Transverse colon (tissue), 4 donors: Measurements from ENCODE around the gene OPALIN. TPM values are rescaled to one million over a fixed set of nuclear protein-coding genes. Genes with fewer than 3 reads are reported as not detected.

Source experiments
- DNase-seq: peaks from one replicate; pipeline ENCODE4 v3.0.0-alpha.2; 2019
- H3K27ac ChIP-seq, 4 donors: fragments of 200-600 bp; sonication (generic); 2 replicates each; pipeline ENCODE4 v1.5.1; 2016 to 2018; ENCODE audit warnings: inconsistent platforms in 4 of 4
- H3K27me3 ChIP-seq: fragments of 200-600 bp; sonication (generic); 2 replicates; pipeline ENCODE4 v1.5.1; 2017; ENCODE audit warnings: inconsistent platforms
- H3K36me3 ChIP-seq, 4 donors: fragments of 200-600 bp; sonication (generic); 2 replicates each; pipeline ENCODE4 v1.5.1; 2017 to 2019; ENCODE audit warnings: inconsistent platforms in 4 of 4
- H3K4me1 ChIP-seq, 4 donors: fragments of 200-600 bp; sonication (generic); 2 replicates each; pipeline ENCODE4 v1.5.1; 2017 to 2020; ENCODE audit warnings: inconsistent platforms in 4 of 4
- H3K4me3 ChIP-seq, 4 donors: fragments of 200-600 bp; sonication (generic); 1 replicate in 1 of 4; 2 replicates in 3 of 4; pipeline versions ENCODE4 v1.5.1 to v1.6.1; 2017 to 2019; ENCODE audit warnings: inconsistent platforms in 4 of 4
- H3K9me3 ChIP-seq, 2 donors: fragments of 200-600 bp; sonication (generic); 2 replicates each; pipeline ENCODE4 v1.5.1; 2017 to 2019; ENCODE audit warnings: inconsistent platforms in 2 of 2
- CTCF ChIP-seq, 5 experiments: fragments of 200-600 bp in 3 of 5; fragments of 450-650 bp in 2 of 5; sonication (generic) in 3 of 5; IDR thresholded peaks; 1 replicate in 2 of 5; 2 replicates in 3 of 5; pipeline ENCODE4 v1.5.1; 2016 to 2017; ENCODE audit warnings: antibody characterized with exemption in 5 of 5, inconsistent platforms in 3 of 5, mild to moderate bottlenecking in 2 of 5, moderate library complexity in 1 of 5
- EP300 ChIP-seq: sonication (generic); formaldehyde crosslinking; IDR thresholded peaks from one replicate; pipeline ENCODE4 v1.6.1; 2017; ENCODE audit warnings: antibody characterized with exemption, low read depth
- POLR2A ChIP-seq: fragments of 450-650 bp; IDR thresholded peaks from one replicate; pipeline ENCODE4 v1.6.1; 2016; ENCODE audit warnings: antibody characterized with exemption, mild to moderate bottlenecking, moderate library complexity
- POLR2AphosphoS5 ChIP-seq, 3 donors: sonication (generic); formaldehyde crosslinking; IDR thresholded peaks; one replicate each; pipeline ENCODE4 v1.6.1; 2016; ENCODE audit warnings: antibody characterized with exemption in 3 of 3
- WGBS, 2 donors: methylation state at CpG; one replicate each; pipeline ENCODE4 v1.1.5; 2018; ENCODE audit warnings: low coverage in 1 of 2; 5-methylcytosine and 5-hydroxymethylcytosine counted together
- in situ Hi-C, 4 donors: fragments of 200-750 bp; cut with MboI; loops; one replicate each; pipeline versions ENCODE4 v1.15.0 to v1.15.1; 2017; ENCODE audit warnings: low sequenced_read_pairs in 3 of 4, low pct_ligation_motif_present in 1 of 4, low pct_unique_long_range_greater_than_20kb in 1 of 4
- intact Hi-C: fragments of 100-400 bp; cut with DNase I; formaldehyde crosslinking; loops from one replicate; pipeline ENCODE4 v1.15.1; 2023; ENCODE audit warnings: low total_unique reads
- total RNA-seq, 4 donors: library from RNA; depleted of rRNA; stranded (reverse); fragments of >200 nt; gene quantifications; one replicate each; pipeline ENCODE4 v1.1.0, GENCODE V29; 2016

Gene OPALIN
- total RNA-seq, 4 donors from 2014 or later: not detected

- Histone ChIP-seq H3K27me3 (no peaks in the 10 kb centered on the region), H3K9me3 (no peaks in the 10 kb centered on the region), H3K36me3 (no peaks in the 10 kb centered on the region), H3K4me1 (peaks cover 4 to 24% (median 12%) of the 10 kb centered on the region in 4 donors), H3K27ac (no peak overlapping the region), H3K4me3 (no peak overlapping the region)
- intact Hi-C loops (loop anchor here (10.0 kb wide), 1 partner anchor 460 kb away; the partner anchor contains the start of gene LCOR), in situ Hi-C loops (no loop called here)
- DNase-seq: no peak
- TF ChIP-seq CTCF (IDR thresholded peaks at IDR 0.05): no peak
- no peak for TF ChIP-seq POLR2A
- no peak for TF ChIP-seq POLR2AphosphoS5 (IDR thresholded peaks at IDR 0.05)
- TF ChIP-seq EP300: no peak
- 20 to 42% methylated on average over 4 to 9 of the region's 9 CpGs for WGBS, 2 donors
Measured at GRCh38 chr10:96374639-96374984, 15.8 kb upstream of the OPALIN start.

- intact Hi-C loops (loop anchor here (10.0 kb wide), 1 partner anchor 461 kb away; the partner anchor contains the start of gene LCOR), in situ Hi-C loops (no loop called here)
- no peak for TF ChIP-seq POLR2AphosphoS5 (IDR thresholded peaks at IDR 0.05)
- no peak for TF ChIP-seq EP300
- no peak for TF ChIP-seq CTCF (IDR thresholded peaks at IDR 0.05)
- Histone ChIP-seq H3K4me1 (peaks cover 4 to 24% (median 12%) of the 10 kb centered on the region in 4 donors), H3K27ac (no peak overlapping the region), H3K4me3 (no peak overlapping the region), H3K36me3 (no peaks in the 10 kb centered on the region), H3K27me3 (no peaks in the 10 kb centered on the region), H3K9me3 (no peaks in the 10 kb centered on the region)
- DNase-seq: no peak
- WGBS, 2 donors: 88 to 100% methylated on average over 1 to 5 of the region's 5 CpGs
Measured at GRCh38 chr10:96374004-96374403, 15.2 kb upstream of the OPALIN start.

- Histone ChIP-seq H3K9me3 (no peaks in the 10 kb centered on the region), H3K4me1 (peaks cover 0 to 9% (median 7%) of the 10 kb centered on the region in 4 donors), H3K4me3 (no peak overlapping the region), H3K27ac (no peak overlapping the region), H3K36me3 (no peaks in the 10 kb centered on the region), H3K27me3 (no peaks in the 10 kb centered on the region)
- 85% methylated on average over 11 of the region's 11 CpGs; no CpG with 5 or more reads in 1 of the 2 donors for WGBS, 2 donors
- no peak for DNase-seq
- intact Hi-C loops (loop anchor here (10.0 kb wide), 1 partner anchor 463 kb away; the partner anchor contains the start of gene LCOR), in situ Hi-C loops (no loop called here)
- TF ChIP-seq CTCF (IDR thresholded peaks at IDR 0.05) (no peak), POLR2A (no peak), POLR2AphosphoS5 (IDR thresholded peaks at IDR 0.05) (no peak), EP300 (no peak)
Measured at GRCh38 chr10:96371356-96371755, 12.6 kb upstream of the OPALIN start.

- H3K4me1 ChIP-seq: peaks cover 0 to 7% (median 7%) of the 10 kb centered on the region in 4 donors
- in situ Hi-C loops (no loop called here), intact Hi-C loops (loop anchor here (10.0 kb wide), 1 partner anchor 464 kb away; the partner anchor contains the start of gene LCOR)
- H3K27ac ChIP-seq: no peak overlapping the region
- no peaks in the 10 kb centered on the region for H3K9me3 ChIP-seq
- no peak overlapping the region for H3K4me3 ChIP-seq
- no peaks in the 10 kb centered on the region for H3K36me3 ChIP-seq
- H3K27me3 ChIP-seq: no peaks in the 10 kb centered on the region
- peak; percentile 47 for DNase-seq
- TF ChIP-seq POLR2A: no peak
- peak; percentile 61 to 86 (median 79) for TF ChIP-seq CTCF (IDR thresholded peaks at IDR 0.05)
- no peak for TF ChIP-seq POLR2AphosphoS5 (IDR thresholded peaks at IDR 0.05)
- 31 to 72% methylated on average over 5 to 16 of the region's 16 CpGs for WGBS, 2 donors
Measured at GRCh38 chr10:96370584-96371157, 11.9 kb upstream of the OPALIN start.
